Activated CD4-positive, alpha-beta memory T cell treated with anti-CD3 and anti-CD28 coated beads, Interleukin-2, amount 10 ng/mL, durations not matched to agents 7 days and 5 days (primary cell): ENCODE results near the gene EFR3B. TPM values are rescaled to one million over a fixed set of nuclear protein-coding genes. Genes with fewer than 3 reads are reported as not detected.
"Not testable (repeated sequence)": the region's sequence is repeated elsewhere in the genome, so short reads cannot be mapped to it uniquely, and the experiment has no call there.

Experiments used
- CTCF ChIA-PET: fragments of 350-600 bp; sonication (Branson Sonifier 250); formaldehyde crosslinking; loops from one replicate; lab custom pipeline; 2021; ENCODE audit warnings: antibody characterized with exemption, inconsistent platforms; lab: Charles Lee
- POLR2A ChIA-PET: fragments of 350-600 bp; sonication (Branson Sonifier 250); formaldehyde crosslinking; loops from one replicate; lab custom pipeline; 2021; ENCODE audit warnings: antibody characterized with exemption; lab: Charles Lee
- DNase-seq: peaks from one replicate; pipeline ENCODE4 v3.0.0-alpha.2; 2020
- H3K27ac Mint-ChIP-seq: one replicate; pipeline ENCODE4 v1.8.0; 2021; ENCODE audit warnings: mild to moderate bottlenecking, mixed read lengths
- H3K27me3 Mint-ChIP-seq: one replicate; pipeline ENCODE4 v1.8.0; 2021; ENCODE audit warnings: mixed read lengths
- H3K36me3 Mint-ChIP-seq: one replicate; pipeline ENCODE4 v1.8.0; 2021; ENCODE audit warnings: low read depth, mixed read lengths
- H3K4me1 Mint-ChIP-seq: one replicate; pipeline ENCODE4 v1.8.0; 2021; ENCODE audit warnings: mixed read lengths
- H3K4me3 Mint-ChIP-seq: one replicate; pipeline ENCODE4 v1.8.0; 2021; ENCODE audit warnings: mild to moderate bottlenecking, mixed read lengths
- H3K9me3 Mint-ChIP-seq: one replicate; pipeline ENCODE4 v1.8.0; 2021; ENCODE audit warnings: mixed read lengths
- total RNA-seq, 2 experiments: library from RNA; stranded (reverse); gene quantifications; one replicate each; pipeline ENCODE4 v1.2.3, GENCODE V29; 2021

Gene EFR3B, protein sequence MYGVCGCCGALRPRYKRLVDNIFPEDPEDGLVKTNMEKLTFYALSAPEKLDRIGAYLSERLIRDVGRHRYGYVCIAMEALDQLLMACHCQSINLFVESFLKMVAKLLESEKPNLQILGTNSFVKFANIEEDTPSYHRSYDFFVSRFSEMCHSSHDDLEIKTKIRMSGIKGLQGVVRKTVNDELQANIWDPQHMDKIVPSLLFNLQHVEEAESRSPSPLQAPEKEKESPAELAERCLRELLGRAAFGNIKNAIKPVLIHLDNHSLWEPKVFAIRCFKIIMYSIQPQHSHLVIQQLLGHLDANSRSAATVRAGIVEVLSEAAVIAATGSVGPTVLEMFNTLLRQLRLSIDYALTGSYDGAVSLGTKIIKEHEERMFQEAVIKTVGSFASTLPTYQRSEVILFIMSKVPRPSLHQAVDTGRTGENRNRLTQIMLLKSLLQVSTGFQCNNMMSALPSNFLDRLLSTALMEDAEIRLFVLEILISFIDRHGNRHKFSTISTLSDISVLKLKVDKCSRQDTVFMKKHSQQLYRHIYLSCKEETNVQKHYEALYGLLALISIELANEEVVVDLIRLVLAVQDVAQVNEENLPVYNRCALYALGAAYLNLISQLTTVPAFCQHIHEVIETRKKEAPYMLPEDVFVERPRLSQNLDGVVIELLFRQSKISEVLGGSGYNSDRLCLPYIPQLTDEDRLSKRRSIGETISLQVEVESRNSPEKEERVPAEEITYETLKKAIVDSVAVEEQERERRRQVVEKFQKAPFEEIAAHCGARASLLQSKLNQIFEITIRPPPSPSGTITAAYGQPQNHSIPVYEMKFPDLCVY
- total RNA-seq, result not detected

DNA sequence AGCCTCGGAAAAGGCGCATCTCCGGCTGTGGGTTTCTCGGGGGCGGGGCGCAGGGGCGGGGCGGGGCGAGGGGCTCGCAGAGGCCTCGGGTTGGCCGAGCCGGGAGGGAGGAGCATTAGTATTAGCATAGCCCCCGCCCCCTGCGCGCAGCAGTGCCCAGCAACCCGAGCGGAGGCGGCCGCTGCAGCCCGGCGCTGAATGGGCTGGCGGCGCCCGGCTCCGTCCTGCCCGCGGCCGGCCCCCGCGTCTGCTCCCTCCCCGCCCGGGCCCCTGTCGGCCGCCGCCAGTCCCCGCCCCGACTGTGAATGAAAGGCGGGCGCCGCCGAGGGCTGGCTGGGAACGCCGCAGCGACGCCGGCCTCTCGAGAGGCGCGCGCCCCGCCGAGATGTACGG, at the start of gene EFR3B:
TSS of gene EFR3B (plus strand) at position 149 of the 393 bp plus-strand sequence. CDS start at position 386, 237 bp downstream.
- ChIA-PET POLR2A (interaction anchor here (0.7 to 1.2 kb wide), 3 partner anchors 32 to 84 kb away, joined by 3 read pairs; no protein-coding TSS in a partner anchor), CTCF (interaction anchor here (1.1 kb wide), 1 partner anchor 66 kb away, joined by 6 read pairs; no protein-coding TSS in a partner anchor)
- Mint-ChIP-seq H3K36me3 (no peaks in the 10 kb centered on the region), H3K4me1 (peaks cover 28% of the 10 kb centered on the region), H3K4me3 (peak within 1 kb of the TSS; percentile 70), H3K27me3 (peaks cover 47% of the 10 kb centered on the region), H3K9me3 (no peaks in the 10 kb centered on the region), H3K27ac (no peak within 1 kb of the TSS)
- DNase-seq, result peak; percentile 91

DNA sequence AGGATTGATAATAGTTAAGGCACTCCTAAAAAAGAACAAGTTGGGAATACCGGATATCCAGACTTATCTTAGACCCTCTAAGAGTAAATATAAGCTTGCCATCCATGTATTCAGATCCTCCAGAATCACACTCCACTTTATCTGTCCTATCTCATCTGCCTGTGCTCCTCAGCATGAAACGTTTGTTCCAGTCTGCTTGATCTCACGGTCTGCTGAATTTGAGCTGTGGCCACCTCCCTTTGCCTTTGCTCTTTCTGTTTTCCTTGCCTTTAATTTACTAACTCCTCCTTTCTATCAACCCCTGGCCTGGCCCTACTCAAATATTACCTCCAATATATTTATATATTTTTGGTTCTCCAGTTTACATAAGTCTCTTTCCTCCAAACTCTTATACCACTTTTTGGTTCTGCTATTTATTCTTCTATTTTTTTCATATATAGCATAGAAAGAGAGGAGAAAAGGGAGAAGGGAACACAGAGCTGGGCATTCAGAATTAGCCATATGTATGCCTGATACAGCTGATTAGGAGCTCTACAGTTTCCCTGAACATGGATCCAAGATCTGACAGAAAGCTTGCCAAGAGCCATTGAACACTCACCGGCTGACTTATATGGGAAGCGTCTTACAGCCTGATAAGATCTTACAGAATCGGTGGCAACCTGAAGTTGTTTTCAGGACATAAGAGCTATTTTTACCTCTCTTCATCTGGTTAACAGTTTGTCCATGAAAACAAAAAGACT, 48.3 kb upstream of the EFR3B start:
- Mint-ChIP-seq H3K9me3 (no peaks in the 10 kb centered on the region), H3K36me3 (no peaks in the 10 kb centered on the region), H3K4me3 (no peak overlapping the region), H3K27me3 (peaks cover 15% of the 10 kb centered on the region), H3K4me1 (no peaks in the 10 kb centered on the region), H3K27ac (no peak overlapping the region)
- ChIA-PET POLR2A (interaction anchor here (1.1 kb wide), 1 partner anchor 21 kb away, joined by 3 read pairs; no protein-coding TSS in a partner anchor), CTCF (interaction anchor here (0.8 kb wide), 1 partner anchor 106 kb away, joined by 5 read pairs; no protein-coding TSS in a partner anchor)
- no peak for DNase-seq

DNA sequence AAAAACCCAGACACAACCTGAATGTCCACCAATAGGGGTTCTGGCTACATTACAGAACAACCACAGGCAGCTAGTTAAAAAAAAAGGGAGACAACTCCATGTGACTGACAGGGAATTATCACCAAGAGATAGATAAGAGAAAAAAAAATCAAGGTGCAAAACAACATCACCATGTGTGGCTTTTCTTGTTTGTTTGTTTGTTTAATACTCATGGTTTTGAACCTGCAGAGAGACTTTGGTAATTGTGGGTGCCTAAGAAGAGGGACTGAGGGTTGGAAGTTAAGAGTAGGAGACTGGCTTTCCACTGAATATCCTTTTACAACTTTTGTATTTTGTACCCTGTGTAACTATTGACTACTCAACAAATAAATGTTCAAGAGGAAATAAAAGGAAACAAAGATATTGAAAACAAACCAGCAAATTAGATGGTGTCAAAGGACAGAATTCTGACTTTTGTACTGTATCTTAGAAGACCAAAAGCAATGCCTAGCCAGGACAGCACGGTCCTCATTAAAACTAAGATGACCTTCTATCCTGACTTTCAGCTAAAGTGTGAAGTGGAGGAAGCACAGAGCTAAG, 47.6 kb upstream of the EFR3B start:
- Mint-ChIP-seq H3K4me3 (no peak overlapping the region), H3K27ac (no peak overlapping the region), H3K9me3 (no peaks in the 10 kb centered on the region), H3K27me3 (peaks cover 15% of the 10 kb centered on the region), H3K4me1 (no peaks in the 10 kb centered on the region), H3K36me3 (no peaks in the 10 kb centered on the region)
- ChIA-PET POLR2A (no interaction called here), CTCF (interaction anchor here (2.0 kb wide), 1 partner anchor 19 kb away, joined by 6 read pairs; no protein-coding TSS in a partner anchor)
- no peak for DNase-seq

DNA sequence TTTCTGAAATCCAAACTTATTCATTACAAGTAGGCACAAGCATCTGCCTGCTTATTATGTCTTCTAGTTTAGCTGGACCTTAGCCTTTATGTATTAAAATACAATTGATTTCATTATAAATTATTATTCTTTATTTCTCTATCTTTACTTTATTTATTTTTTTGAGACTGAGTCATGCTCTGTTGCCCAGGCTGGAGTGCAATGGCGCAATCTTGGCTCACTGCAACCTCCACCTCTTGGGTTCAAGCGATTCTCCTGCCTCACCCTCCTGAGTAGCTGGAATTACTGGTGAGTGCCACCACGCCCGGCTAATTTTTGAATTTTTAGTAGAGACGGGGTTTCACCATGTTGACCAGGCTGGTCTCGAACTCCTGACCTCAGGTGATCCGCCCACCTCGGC, 42.8 kb upstream of the EFR3B start:
- H3K36me3 Mint-ChIP-seq, H3K9me3 Mint-ChIP-seq, H3K4me1 Mint-ChIP-seq, H3K27me3 Mint-ChIP-seq, CTCF ChIA-PET, POLR2A ChIA-PET, H3K4me3 Mint-ChIP-seq, DNase-seq, H3K27ac Mint-ChIP-seq: not testable (repeated sequence)

DNA sequence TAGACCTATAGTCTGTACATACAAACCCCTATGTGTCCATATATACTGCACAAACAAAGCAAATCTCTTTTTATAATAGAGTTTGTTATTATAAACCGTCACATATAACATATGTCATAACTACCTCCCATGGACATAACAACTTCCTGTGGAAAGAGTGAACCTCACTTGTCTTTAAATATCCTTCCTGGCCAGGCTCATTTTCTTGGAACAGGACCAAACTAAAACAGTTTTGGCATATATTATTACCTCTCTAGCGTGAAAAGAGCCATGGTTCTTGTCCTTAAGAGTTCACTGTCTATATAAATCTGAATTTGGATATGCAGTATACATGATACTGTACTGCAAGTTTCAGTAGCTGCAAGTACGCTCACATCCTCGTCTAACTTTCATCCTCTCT, 41.8 kb upstream of the EFR3B start:
- Mint-ChIP-seq H3K36me3 (no peaks in the 10 kb centered on the region), H3K4me1 (no peaks in the 10 kb centered on the region)
- POLR2A ChIA-PET, result no interaction called here

GRCh38 chr2:25000503-25001324, 41.2 kb upstream of the EFR3B start:
- Mint-ChIP-seq H3K27ac (no peak overlapping the region), H3K4me1 (no peaks in the 10 kb centered on the region), H3K4me3 (no peak overlapping the region), H3K27me3 (peaks cover 6% of the 10 kb centered on the region), H3K9me3 (no peaks in the 10 kb centered on the region), H3K36me3 (no peaks in the 10 kb centered on the region)
- ChIA-PET CTCF (no interaction called here), POLR2A (no interaction called here)
- DNase-seq, result no peak

More for the DNA sequence above, 41.8 kb upstream of the EFR3B start:
- Mint-ChIP-seq H3K9me3 (no peaks in the 10 kb centered on the region), H3K4me3 (no peak overlapping the region), H3K27ac (no peak overlapping the region), H3K27me3 (peaks cover 6% of the 10 kb centered on the region)
- DNase-seq, result no peak
- CTCF ChIA-PET, result no interaction called here

DNA sequence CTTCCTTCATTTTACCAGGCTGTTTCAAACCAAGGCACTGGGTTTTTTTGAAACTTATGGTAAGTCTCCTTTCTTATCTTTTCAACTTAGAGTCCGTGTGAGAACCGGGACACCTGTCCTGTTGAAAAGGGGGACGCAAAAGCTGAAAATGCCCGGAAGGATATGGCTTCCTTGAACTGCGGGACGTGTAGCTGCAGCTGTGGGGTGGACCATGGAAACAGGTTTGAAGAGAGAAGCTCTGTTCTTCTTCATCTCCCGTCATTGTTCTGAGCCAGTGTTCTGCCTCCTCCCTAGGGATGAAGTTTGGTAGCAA, 40.6 kb upstream of the EFR3B start:
- ChIA-PET CTCF (no interaction called here), POLR2A (no interaction called here)
- Mint-ChIP-seq H3K4me1 (no peaks in the 10 kb centered on the region), H3K36me3 (no peaks in the 10 kb centered on the region), H3K4me3 (no peak overlapping the region), H3K9me3 (no peaks in the 10 kb centered on the region), H3K27ac (no peak overlapping the region), H3K27me3 (peaks cover 6% of the 10 kb centered on the region)
- DNase-seq, result no peak

DNA sequence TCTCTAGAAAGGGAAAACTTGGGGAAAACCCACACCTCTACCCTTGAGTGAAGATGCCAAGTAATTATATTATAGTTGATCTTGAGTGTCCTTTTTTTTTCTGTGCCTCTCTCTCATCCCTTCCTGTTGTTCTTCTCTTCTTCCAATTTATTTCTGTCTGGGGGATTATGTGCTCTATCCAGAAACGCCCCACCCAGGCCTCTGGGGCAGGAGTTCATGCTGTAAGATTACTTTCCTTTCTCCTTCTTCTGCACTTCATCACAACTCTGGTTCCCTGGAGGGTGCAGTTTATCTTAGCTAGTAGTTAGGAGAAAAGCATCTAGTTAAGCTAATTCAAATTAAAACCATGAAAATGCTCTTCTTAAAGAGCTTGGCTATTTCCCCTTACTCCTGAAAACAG, 39.8 kb upstream of the EFR3B start:
- Mint-ChIP-seq H3K4me1 (no peaks in the 10 kb centered on the region), H3K27ac (no peak overlapping the region), H3K4me3 (no peak overlapping the region), H3K36me3 (no peaks in the 10 kb centered on the region), H3K27me3 (peaks cover 6% of the 10 kb centered on the region), H3K9me3 (no peaks in the 10 kb centered on the region)
- ChIA-PET CTCF (no interaction called here), POLR2A (no interaction called here)
- DNase-seq, result no peak

GRCh38 chr2:25009954-25010353, 31.9 kb upstream of the EFR3B start:
- H3K4me3 Mint-ChIP-seq, result no peak overlapping the region
- no peaks in the 10 kb centered on the region for H3K4me1 Mint-ChIP-seq
- H3K36me3 Mint-ChIP-seq, result no peaks in the 10 kb centered on the region
- DNase-seq, result no peak
- no peaks in the 10 kb centered on the region for H3K9me3 Mint-ChIP-seq
- H3K27ac Mint-ChIP-seq, result no peak overlapping the region
- ChIA-PET POLR2A (interaction anchor here (0.7 to 1.1 kb wide), 2 partner anchors 15 to 31 kb away, joined by 3 to 4 read pairs; no protein-coding TSS in a partner anchor), CTCF (interaction anchor here (1.2 kb wide), 1 partner anchor 34 kb away, joined by 4 read pairs; no protein-coding TSS in a partner anchor)
- H3K27me3 Mint-ChIP-seq, result no peaks in the 10 kb centered on the region

GRCh38 chr2:25011342-25011741, 30.5 kb upstream of the EFR3B start:
- H3K36me3 Mint-ChIP-seq, H3K4me3 Mint-ChIP-seq, H3K9me3 Mint-ChIP-seq, DNase-seq, H3K27me3 Mint-ChIP-seq, H3K4me1 Mint-ChIP-seq, POLR2A ChIA-PET, H3K27ac Mint-ChIP-seq, CTCF ChIA-PET: not testable (repeated sequence)

DNA sequence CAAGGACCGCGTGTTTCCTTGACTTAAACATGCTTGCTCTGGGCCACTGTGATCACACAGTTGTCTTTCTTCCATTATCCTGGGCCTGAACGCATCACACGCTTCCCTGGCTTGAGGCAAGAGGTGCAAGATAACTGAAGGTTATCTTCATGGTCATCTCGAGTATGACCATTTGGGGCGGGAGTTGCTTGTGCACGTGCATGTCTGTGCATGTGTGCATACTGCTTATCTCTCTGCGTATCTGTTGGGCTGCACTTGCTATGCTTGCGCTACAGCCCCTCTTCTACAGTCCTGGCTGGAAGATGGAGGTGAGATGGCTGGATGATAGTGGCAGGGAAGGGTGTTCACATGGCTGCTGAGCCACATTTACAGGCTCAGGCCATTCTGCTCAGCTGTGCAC, 27.2 kb upstream of the EFR3B start:
- Mint-ChIP-seq H3K4me1 (no peaks in the 10 kb centered on the region), H3K4me3 (no peak overlapping the region), H3K27me3 (peaks cover 5% of the 10 kb centered on the region), H3K36me3 (no peaks in the 10 kb centered on the region), H3K9me3 (no peaks in the 10 kb centered on the region), H3K27ac (no peak overlapping the region)
- CTCF ChIA-PET, result no interaction called here
- DNase-seq, result no peak
- POLR2A ChIA-PET, result interaction anchor here (1.0 kb wide), 1 partner anchor 21 kb away, joined by 3 read pairs; no protein-coding TSS in a partner anchor

- H3K4me3 Mint-ChIP-seq, result no peak overlapping the region
- H3K27ac Mint-ChIP-seq, result no peak overlapping the region
- no peaks in the 10 kb centered on the region for H3K4me1 Mint-ChIP-seq
- H3K9me3 Mint-ChIP-seq, result no peaks in the 10 kb centered on the region
- ChIA-PET POLR2A (no interaction called here), CTCF (no interaction called here)
- peaks cover 11% of the 10 kb centered on the region for H3K27me3 Mint-ChIP-seq
- H3K36me3 Mint-ChIP-seq, result no peaks in the 10 kb centered on the region
- DNase-seq, result no peak
Observed at GRCh38 chr2:25018681-25019080, 23.2 kb upstream of the EFR3B start.
